WTC11 (cell line): ENCODE measurements around the gene GRN. TPM values are rescaled to one million over a fixed set of nuclear protein-coding genes. Genes with fewer than 3 reads are reported as not detected.

Experiments
- ATAC-seq: fragments of 200-7000 bp; cut with Tn5 transposase; 2 replicates; pipeline ENCODE4 v1.10.0; 2021; ENCODE audit warnings: mild to moderate bottlenecking, moderate library complexity
- CTCF ChIA-PET: fragments of 300-600 bp; sonication (Branson Sonifier 250); formaldehyde crosslinking; loops from one replicate; lab custom pipeline; 2021; ENCODE audit warnings: antibody characterized with exemption; lab: Charles Lee
- POLR2A ChIA-PET: fragments of 350-600 bp; sonication (Branson Sonifier 250); formaldehyde crosslinking; loops from one replicate; lab custom pipeline; 2021; ENCODE audit warnings: antibody characterized with exemption; lab: Charles Lee
- DNase-seq: peaks from one replicate; pipeline ENCODE4 v3.0.0; 2021; ENCODE audit warnings: low spot score
- H3K27ac Mint-ChIP-seq: 2 replicates; pipeline ENCODE4 v1.8.0; 2021; ENCODE audit warnings: mixed read lengths
- H3K27me3 Mint-ChIP-seq: 2 replicates; pipeline ENCODE4 v1.8.0; 2021; ENCODE audit warnings: low read depth, mild to moderate bottlenecking, moderate library complexity, mixed read lengths
- H3K36me3 Mint-ChIP-seq: 2 replicates; pipeline ENCODE4 v1.8.0; 2021; ENCODE audit warnings: mixed read lengths
- H3K4me1 Mint-ChIP-seq: 2 replicates; pipeline ENCODE4 v1.8.0; 2022; ENCODE audit warnings: mixed read lengths
- H3K4me3 Mint-ChIP-seq: 2 replicates; pipeline ENCODE4 v1.8.0; 2021; ENCODE audit warnings: mild to moderate bottlenecking, moderate library complexity, mixed read lengths
- H3K9me3 Mint-ChIP-seq: 2 replicates; pipeline ENCODE4 v1.8.0; 2021; ENCODE audit warnings: mixed read lengths
- CREM ChIP-seq: sonication (generic); formaldehyde crosslinking; IDR thresholded peaks from 2 replicates; pipeline ENCODE4 v1.8.1; 2022; ENCODE audit warnings: mild to moderate bottlenecking, missing genetic modification reagents, moderate library complexity
- ELF4 ChIP-seq: sonication (generic); formaldehyde crosslinking; IDR thresholded peaks from 2 replicates; pipeline ENCODE4 v1.8.1; 2022; ENCODE audit warnings: low read depth, mild to moderate bottlenecking, moderate library complexity, missing genetic modification reagents
- ESRRA ChIP-seq: sonication (generic); formaldehyde crosslinking; IDR thresholded peaks from 2 replicates; pipeline ENCODE4 v1.8.1; 2022; ENCODE audit warnings: mild to moderate bottlenecking, missing genetic modification reagents, borderline replicate concordance
- JAZF1 ChIP-seq: fragments of 250-450 bp; sonication (Bioruptor Pico); IDR thresholded peaks from 2 replicates; pipeline ENCODE4 v1.9.0; 2021; ENCODE audit warnings: moderate library complexity, mild to moderate bottlenecking, inconsistent platforms
- MXD4 ChIP-seq: fragments of 250-450 bp; sonication (Bioruptor Pico); IDR thresholded peaks from 2 replicates; pipeline ENCODE4 v1.8.0; 2021; ENCODE audit warnings: mild to moderate bottlenecking, moderate library complexity, borderline replicate concordance
- TCF7 ChIP-seq: sonication (generic); formaldehyde crosslinking; IDR thresholded peaks from 2 replicates; pipeline ENCODE4 v1.8.0; 2022; ENCODE audit warnings: mild to moderate bottlenecking, low read depth, missing genetic modification reagents, moderate library complexity
- ZNF121 ChIP-seq: sonication (generic); formaldehyde crosslinking; IDR thresholded peaks from 2 replicates; pipeline ENCODE4 v1.8.0; 2023; ENCODE audit warnings: missing genetic modification reagents
- ZNF138 ChIP-seq: sonication (generic); formaldehyde crosslinking; conservative IDR thresholded peaks from 2 replicates; pipeline ENCODE4 v1.8.1; 2022; ENCODE audit warnings: mild to moderate bottlenecking, moderate library complexity, missing genetic modification reagents
- ZNF396 ChIP-seq: fragments of 250-450 bp; sonication (Bioruptor Pico); IDR thresholded peaks from 2 replicates; pipeline ENCODE4 v1.8.0; 2021; ENCODE audit warnings: mild to moderate bottlenecking, moderate library complexity, borderline replicate concordance
- ZNF671 ChIP-seq: fragments of 250-450 bp; sonication (Bioruptor Pico); IDR thresholded peaks from 2 replicates; pipeline ENCODE4 v1.8.0; 2021; ENCODE audit warnings: mild to moderate bottlenecking
- total RNA-seq: library from RNA; stranded (reverse); gene quantifications from 3 replicates; pipeline ENCODE4 v1.2.3, GENCODE V29; 2021
- TF ChIP-seq, protein P1 (sequence below): sonication (generic); formaldehyde crosslinking; conservative IDR thresholded peaks from 2 replicates; pipeline ENCODE4 v1.8.1; 2022; ENCODE audit warnings: mild to moderate bottlenecking, missing genetic modification reagents
- TF ChIP-seq, protein P2 (sequence below): sonication (generic); formaldehyde crosslinking; IDR thresholded peaks from 2 replicates; pipeline ENCODE4 v1.8.1; 2023; ENCODE audit warnings: mild to moderate bottlenecking, moderate library complexity, missing genetic modification reagents
- TF ChIP-seq, protein P3 (sequence below): sonication (generic); formaldehyde crosslinking; IDR thresholded peaks from 2 replicates; pipeline ENCODE4 v1.8.1; 2022; ENCODE audit warnings: mild to moderate bottlenecking, missing genetic modification reagents, moderate library complexity, borderline replicate concordance
- TF ChIP-seq, protein P4 (sequence below): fragments of 250-450 bp; sonication (Bioruptor Pico); IDR thresholded peaks from 2 replicates; pipeline ENCODE4 v1.9.0; 2021; ENCODE audit warnings: mild to moderate bottlenecking
- TF ChIP-seq, protein P5 (sequence below): sonication (generic); formaldehyde crosslinking; IDR thresholded peaks from 2 replicates; pipeline ENCODE4 v1.8.1; 2023; ENCODE audit warnings: mild to moderate bottlenecking, missing genetic modification reagents, borderline replicate concordance
- TF ChIP-seq, protein P6 (sequence below): fragments of 250-450 bp; sonication (Bioruptor Pico); IDR thresholded peaks from 2 replicates; pipeline ENCODE4 v1.9.0; 2021; ENCODE audit warnings: mild to moderate bottlenecking, borderline replicate concordance
- TF ChIP-seq, protein P7 (sequence below): sonication (generic); formaldehyde crosslinking; IDR thresholded peaks from 2 replicates; pipeline ENCODE4 v1.8.0; 2022; ENCODE audit warnings: mild to moderate bottlenecking, missing genetic modification reagents
- TF ChIP-seq, protein P8 (sequence below): sonication (generic); formaldehyde crosslinking; IDR thresholded peaks from 2 replicates; pipeline ENCODE4 v1.8.0; 2023; ENCODE audit warnings: missing genetic modification reagents

The GRN gene
- total RNA-seq, 1 experiment from 2014 or later: 177 TPM

DNA sequence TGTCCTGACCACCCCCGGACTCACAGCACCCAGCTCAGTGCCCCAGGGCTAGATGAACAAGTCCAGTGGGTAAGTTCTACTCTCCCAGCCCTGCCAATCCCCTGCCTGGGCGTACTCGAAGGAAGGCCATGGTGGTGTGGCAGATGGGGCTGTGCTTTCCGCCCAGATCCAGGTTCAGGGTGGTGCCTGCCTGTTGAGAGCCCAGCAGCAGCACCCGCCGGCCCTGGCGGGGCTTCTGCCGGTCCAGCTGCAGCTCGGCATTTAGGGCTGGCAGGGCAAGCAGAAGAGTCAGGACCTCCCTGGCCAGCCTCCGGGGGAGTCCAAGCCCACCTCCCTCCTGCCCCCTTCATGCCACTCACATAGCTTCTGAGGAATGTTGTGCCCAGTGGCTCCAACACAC, 34.8 kb downstream of the GRN start:
- peaks cover 33% of the 10 kb centered on the region for H3K27me3 Mint-ChIP-seq
- no peak for ATAC-seq
- no peak overlapping the region for H3K27ac Mint-ChIP-seq
- H3K9me3 Mint-ChIP-seq: no peaks in the 10 kb centered on the region
- H3K4me3 Mint-ChIP-seq: no peak overlapping the region
- ChIA-PET POLR2A (interaction anchor here (0.5 kb wide), 1 partner anchor 158 kb away, joined by 5 read pairs; no protein-coding TSS in a partner anchor), CTCF (interaction anchor here (0.5 to 1.7 kb wide), 2 partner anchors 170 to 196 kb away, joined by 3 to 5 read pairs; no protein-coding TSS in a partner anchor)
- no peak for DNase-seq
- no peak for TF ChIP-seq ESRRA (CRISPR knock-in tag)
- H3K4me1 Mint-ChIP-seq: peaks cover 21% of the 10 kb centered on the region
- H3K36me3 Mint-ChIP-seq: no peaks in the 10 kb centered on the region

DNA sequence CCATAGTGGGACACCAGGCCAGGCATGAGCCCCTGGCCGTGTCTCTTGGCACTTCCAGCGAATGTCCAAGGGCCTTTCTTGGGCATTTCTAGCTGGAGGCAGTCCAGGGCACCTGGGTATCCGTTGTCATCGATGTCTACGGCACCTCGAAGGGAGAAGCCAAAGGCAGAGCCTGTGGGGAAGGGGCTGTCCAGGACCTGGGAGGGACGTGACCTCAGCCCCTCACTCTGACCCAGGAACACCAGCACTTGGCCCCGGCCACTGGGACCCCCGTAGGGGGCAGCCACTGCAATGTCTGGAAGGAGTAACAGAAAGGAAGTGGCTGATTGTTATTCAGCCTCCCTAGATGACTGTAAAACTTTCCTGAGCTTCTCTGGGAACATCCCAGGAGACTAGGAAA, 35.7 kb downstream of the GRN start:
- DNase-seq: no peak
- CTCF ChIA-PET: interaction anchor here (0.9 to 1.7 kb wide), 3 partner anchors 18 to 171 kb away, joined by 3 to 5 read pairs (median 3); partner anchors contain the start of gene FAM171A2
- TF ChIP-seq ZNF121 (CRISPR knock-in tag) (no peak), ZNF396 (no peak), ZNF138 (CRISPR knock-in tag) (no peak), JAZF1 (no peak), ZNF671 (CRISPR knock-in tag) (no peak), MXD4 (CRISPR knock-in tag) (no peak), CREM (CRISPR knock-in tag) (no peak), TCF7 (CRISPR knock-in tag) (no peak), ELF4 (CRISPR knock-in tag) (no peak)
- TF ChIP-seq, protein P1, sequence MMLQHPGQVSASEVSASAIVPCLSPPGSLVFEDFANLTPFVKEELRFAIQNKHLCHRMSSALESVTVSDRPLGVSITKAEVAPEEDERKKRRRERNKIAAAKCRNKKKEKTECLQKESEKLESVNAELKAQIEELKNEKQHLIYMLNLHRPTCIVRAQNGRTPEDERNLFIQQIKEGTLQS (CRISPR knock-in tag): no peak
- TF ChIP-seq, protein P2, sequence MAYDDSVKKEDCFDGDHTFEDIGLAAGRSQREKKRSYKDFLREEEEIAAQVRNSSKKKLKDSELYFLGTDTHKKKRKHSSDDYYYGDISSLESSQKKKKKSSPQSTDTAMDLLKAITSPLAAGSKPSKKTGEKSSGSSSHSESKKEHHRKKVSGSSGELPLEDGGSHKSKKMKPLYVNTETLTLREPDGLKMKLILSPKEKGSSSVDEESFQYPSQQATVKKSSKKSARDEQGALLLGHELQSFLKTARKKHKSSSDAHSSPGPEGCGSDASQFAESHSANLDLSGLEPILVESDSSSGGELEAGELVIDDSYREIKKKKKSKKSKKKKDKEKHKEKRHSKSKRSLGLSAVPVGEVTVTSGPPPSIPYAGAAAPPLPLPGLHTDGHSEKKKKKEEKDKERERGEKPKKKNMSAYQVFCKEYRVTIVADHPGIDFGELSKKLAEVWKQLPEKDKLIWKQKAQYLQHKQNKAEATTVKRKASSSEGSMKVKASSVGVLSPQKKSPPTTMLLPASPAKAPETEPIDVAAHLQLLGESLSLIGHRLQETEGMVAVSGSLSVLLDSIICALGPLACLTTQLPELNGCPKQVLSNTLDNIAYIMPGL (CRISPR knock-in tag): no peak
- TF ChIP-seq, protein P3, sequence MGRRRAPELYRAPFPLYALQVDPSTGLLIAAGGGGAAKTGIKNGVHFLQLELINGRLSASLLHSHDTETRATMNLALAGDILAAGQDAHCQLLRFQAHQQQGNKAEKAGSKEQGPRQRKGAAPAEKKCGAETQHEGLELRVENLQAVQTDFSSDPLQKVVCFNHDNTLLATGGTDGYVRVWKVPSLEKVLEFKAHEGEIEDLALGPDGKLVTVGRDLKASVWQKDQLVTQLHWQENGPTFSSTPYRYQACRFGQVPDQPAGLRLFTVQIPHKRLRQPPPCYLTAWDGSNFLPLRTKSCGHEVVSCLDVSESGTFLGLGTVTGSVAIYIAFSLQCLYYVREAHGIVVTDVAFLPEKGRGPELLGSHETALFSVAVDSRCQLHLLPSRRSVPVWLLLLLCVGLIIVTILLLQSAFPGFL (CRISPR knock-in tag): no peak
- TF ChIP-seq, protein P4, sequence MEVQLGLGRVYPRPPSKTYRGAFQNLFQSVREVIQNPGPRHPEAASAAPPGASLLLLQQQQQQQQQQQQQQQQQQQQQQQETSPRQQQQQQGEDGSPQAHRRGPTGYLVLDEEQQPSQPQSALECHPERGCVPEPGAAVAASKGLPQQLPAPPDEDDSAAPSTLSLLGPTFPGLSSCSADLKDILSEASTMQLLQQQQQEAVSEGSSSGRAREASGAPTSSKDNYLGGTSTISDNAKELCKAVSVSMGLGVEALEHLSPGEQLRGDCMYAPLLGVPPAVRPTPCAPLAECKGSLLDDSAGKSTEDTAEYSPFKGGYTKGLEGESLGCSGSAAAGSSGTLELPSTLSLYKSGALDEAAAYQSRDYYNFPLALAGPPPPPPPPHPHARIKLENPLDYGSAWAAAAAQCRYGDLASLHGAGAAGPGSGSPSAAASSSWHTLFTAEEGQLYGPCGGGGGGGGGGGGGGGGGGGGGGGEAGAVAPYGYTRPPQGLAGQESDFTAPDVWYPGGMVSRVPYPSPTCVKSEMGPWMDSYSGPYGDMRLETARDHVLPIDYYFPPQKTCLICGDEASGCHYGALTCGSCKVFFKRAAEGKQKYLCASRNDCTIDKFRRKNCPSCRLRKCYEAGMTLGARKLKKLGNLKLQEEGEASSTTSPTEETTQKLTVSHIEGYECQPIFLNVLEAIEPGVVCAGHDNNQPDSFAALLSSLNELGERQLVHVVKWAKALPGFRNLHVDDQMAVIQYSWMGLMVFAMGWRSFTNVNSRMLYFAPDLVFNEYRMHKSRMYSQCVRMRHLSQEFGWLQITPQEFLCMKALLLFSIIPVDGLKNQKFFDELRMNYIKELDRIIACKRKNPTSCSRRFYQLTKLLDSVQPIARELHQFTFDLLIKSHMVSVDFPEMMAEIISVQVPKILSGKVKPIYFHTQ (CRISPR knock-in tag): no peak
- TF ChIP-seq, protein P5, sequence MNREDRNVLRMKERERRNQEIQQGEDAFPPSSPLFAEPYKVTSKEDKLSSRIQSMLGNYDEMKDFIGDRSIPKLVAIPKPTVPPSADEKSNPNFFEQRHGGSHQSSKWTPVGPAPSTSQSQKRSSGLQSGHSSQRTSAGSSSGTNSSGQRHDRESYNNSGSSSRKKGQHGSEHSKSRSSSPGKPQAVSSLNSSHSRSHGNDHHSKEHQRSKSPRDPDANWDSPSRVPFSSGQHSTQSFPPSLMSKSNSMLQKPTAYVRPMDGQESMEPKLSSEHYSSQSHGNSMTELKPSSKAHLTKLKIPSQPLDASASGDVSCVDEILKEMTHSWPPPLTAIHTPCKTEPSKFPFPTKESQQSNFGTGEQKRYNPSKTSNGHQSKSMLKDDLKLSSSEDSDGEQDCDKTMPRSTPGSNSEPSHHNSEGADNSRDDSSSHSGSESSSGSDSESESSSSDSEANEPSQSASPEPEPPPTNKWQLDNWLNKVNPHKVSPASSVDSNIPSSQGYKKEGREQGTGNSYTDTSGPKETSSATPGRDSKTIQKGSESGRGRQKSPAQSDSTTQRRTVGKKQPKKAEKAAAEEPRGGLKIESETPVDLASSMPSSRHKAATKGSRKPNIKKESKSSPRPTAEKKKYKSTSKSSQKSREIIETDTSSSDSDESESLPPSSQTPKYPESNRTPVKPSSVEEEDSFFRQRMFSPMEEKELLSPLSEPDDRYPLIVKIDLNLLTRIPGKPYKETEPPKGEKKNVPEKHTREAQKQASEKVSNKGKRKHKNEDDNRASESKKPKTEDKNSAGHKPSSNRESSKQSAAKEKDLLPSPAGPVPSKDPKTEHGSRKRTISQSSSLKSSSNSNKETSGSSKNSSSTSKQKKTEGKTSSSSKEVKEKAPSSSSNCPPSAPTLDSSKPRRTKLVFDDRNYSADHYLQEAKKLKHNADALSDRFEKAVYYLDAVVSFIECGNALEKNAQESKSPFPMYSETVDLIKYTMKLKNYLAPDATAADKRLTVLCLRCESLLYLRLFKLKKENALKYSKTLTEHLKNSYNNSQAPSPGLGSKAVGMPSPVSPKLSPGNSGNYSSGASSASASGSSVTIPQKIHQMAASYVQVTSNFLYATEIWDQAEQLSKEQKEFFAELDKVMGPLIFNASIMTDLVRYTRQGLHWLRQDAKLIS: no peak
- TF ChIP-seq, protein P6, sequence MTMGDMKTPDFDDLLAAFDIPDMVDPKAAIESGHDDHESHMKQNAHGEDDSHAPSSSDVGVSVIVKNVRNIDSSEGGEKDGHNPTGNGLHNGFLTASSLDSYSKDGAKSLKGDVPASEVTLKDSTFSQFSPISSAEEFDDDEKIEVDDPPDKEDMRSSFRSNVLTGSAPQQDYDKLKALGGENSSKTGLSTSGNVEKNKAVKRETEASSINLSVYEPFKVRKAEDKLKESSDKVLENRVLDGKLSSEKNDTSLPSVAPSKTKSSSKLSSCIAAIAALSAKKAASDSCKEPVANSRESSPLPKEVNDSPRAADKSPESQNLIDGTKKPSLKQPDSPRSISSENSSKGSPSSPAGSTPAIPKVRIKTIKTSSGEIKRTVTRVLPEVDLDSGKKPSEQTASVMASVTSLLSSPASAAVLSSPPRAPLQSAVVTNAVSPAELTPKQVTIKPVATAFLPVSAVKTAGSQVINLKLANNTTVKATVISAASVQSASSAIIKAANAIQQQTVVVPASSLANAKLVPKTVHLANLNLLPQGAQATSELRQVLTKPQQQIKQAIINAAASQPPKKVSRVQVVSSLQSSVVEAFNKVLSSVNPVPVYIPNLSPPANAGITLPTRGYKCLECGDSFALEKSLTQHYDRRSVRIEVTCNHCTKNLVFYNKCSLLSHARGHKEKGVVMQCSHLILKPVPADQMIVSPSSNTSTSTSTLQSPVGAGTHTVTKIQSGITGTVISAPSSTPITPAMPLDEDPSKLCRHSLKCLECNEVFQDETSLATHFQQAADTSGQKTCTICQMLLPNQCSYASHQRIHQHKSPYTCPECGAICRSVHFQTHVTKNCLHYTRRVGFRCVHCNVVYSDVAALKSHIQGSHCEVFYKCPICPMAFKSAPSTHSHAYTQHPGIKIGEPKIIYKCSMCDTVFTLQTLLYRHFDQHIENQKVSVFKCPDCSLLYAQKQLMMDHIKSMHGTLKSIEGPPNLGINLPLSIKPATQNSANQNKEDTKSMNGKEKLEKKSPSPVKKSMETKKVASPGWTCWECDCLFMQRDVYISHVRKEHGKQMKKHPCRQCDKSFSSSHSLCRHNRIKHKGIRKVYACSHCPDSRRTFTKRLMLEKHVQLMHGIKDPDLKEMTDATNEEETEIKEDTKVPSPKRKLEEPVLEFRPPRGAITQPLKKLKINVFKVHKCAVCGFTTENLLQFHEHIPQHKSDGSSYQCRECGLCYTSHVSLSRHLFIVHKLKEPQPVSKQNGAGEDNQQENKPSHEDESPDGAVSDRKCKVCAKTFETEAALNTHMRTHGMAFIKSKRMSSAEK (CRISPR knock-in tag): no peak
- TF ChIP-seq, protein P7, sequence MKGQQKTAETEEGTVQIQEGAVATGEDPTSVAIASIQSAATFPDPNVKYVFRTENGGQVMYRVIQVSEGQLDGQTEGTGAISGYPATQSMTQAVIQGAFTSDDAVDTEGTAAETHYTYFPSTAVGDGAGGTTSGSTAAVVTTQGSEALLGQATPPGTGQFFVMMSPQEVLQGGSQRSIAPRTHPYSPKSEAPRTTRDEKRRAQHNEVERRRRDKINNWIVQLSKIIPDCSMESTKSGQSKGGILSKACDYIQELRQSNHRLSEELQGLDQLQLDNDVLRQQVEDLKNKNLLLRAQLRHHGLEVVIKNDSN (CRISPR knock-in tag): no peak
- TF ChIP-seq, protein P8, sequence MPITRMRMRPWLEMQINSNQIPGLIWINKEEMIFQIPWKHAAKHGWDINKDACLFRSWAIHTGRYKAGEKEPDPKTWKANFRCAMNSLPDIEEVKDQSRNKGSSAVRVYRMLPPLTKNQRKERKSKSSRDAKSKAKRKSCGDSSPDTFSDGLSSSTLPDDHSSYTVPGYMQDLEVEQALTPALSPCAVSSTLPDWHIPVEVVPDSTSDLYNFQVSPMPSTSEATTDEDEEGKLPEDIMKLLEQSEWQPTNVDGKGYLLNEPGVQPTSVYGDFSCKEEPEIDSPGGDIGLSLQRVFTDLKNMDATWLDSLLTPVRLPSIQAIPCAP (CRISPR knock-in tag): no peak

More for the DNA sequence above, 35.7 kb downstream of the GRN start:
- H3K36me3 Mint-ChIP-seq: no peaks in the 10 kb centered on the region
- ATAC-seq: no peak
- H3K9me3 Mint-ChIP-seq: no peaks in the 10 kb centered on the region
- H3K4me3 Mint-ChIP-seq: no peak overlapping the region
- POLR2A ChIA-PET: no interaction called here
- peaks cover 37% of the 10 kb centered on the region for H3K27me3 Mint-ChIP-seq
- no peak overlapping the region for H3K27ac Mint-ChIP-seq
- peaks cover 13% of the 10 kb centered on the region for H3K4me1 Mint-ChIP-seq
